Neural crest cell (in vitro differentiated cells): ENCODE results near the gene PTCH1. TPM values are rescaled to one million over a fixed set of nuclear protein-coding genes. Genes with fewer than 3 reads are reported as not detected.

Experiments
- DNase-seq: peaks from one replicate; pipeline ENCODE4 v3.0.0; 2021; ENCODE audit warnings: low read depth, mixed read lengths, low spot score
- H3K27ac Mint-ChIP-seq: one replicate; pipeline ENCODE4 v1.8.0; 2021; ENCODE audit warnings: mild to moderate bottlenecking, mixed read lengths; ENCODE audit not compliant: unreplicated experiment
- H3K27me3 Mint-ChIP-seq: 2 replicates; pipeline ENCODE4 v1.8.0; 2021; ENCODE audit warnings: low read depth, mild to moderate bottlenecking, mixed read lengths
- H3K36me3 Mint-ChIP-seq: 2 replicates; pipeline ENCODE4 v1.8.0; 2021; ENCODE audit warnings: low read depth, mild to moderate bottlenecking, mixed read lengths
- H3K4me1 Mint-ChIP-seq: 2 replicates; pipeline ENCODE4 v1.8.0; 2021; ENCODE audit warnings: mixed read lengths
- H3K4me3 Mint-ChIP-seq: one replicate; pipeline ENCODE4 v1.8.0; 2021; ENCODE audit warnings: mild to moderate bottlenecking, mixed read lengths
- H3K9me3 Mint-ChIP-seq: 2 replicates; pipeline ENCODE4 v1.8.0; 2021; ENCODE audit warnings: mixed read lengths
- CTCF ChIP-seq: fragments of 200-600 bp; sonication (generic); conservative IDR thresholded peaks from 2 replicates; pipeline ENCODE4 v1.5.0; 2021; ENCODE audit warnings: antibody characterized with exemption, mild to moderate bottlenecking
- total RNA-seq: library from RNA; stranded (reverse); gene quantifications from 2 replicates; pipeline ENCODE4 v1.2.1, GENCODE V29; 2021

The PTCH1 gene
- total RNA-seq, 1 donor from 2014 or later: 75.6 TPM

- Mint-ChIP-seq H3K36me3 (no peaks in the 10 kb centered on the region), H3K27ac (peak overlapping the region; percentile 97), H3K27me3 (peaks cover 29% of the 10 kb centered on the region), H3K4me3 (peak overlapping the region; percentile 99), H3K4me1 (peaks cover 58% of the 10 kb centered on the region), H3K9me3 (no peaks in the 10 kb centered on the region)
- no peak for DNase-seq
- TF ChIP-seq CTCF: no peak
Observed at GRCh38 chr9:95511952-95512708, 4.6 kb downstream of the PTCH1 start.

- DNase-seq: no peak
- Mint-ChIP-seq H3K4me1 (peaks cover 55% of the 10 kb centered on the region), H3K27me3 (peaks cover 26% of the 10 kb centered on the region), H3K36me3 (no peaks in the 10 kb centered on the region), H3K4me3 (peak overlapping the region; percentile 99), H3K9me3 (no peaks in the 10 kb centered on the region), H3K27ac (peak overlapping the region; percentile 95)
- TF ChIP-seq CTCF: no peak
Observed at GRCh38 chr9:95511616-95511931, 5.2 kb downstream of the PTCH1 start.

- H3K4me3 Mint-ChIP-seq: peak overlapping the region; percentile 100
- H3K9me3 Mint-ChIP-seq: no peaks in the 10 kb centered on the region
- no peaks in the 10 kb centered on the region for H3K36me3 Mint-ChIP-seq
- H3K27me3 Mint-ChIP-seq: peaks cover 25% of the 10 kb centered on the region
- peak; percentile 80 for DNase-seq
- no peak for TF ChIP-seq CTCF
- peak overlapping the region; percentile 99 for H3K27ac Mint-ChIP-seq
- peaks cover 52% of the 10 kb centered on the region for H3K4me1 Mint-ChIP-seq
Observed at GRCh38 chr9:95510709-95511615, 5.8 kb downstream of the PTCH1 start.

- peak overlapping the region; percentile 99 for H3K27ac Mint-ChIP-seq
- peak overlapping the region; percentile 100 for H3K4me3 Mint-ChIP-seq
- peaks cover 25% of the 10 kb centered on the region for H3K27me3 Mint-ChIP-seq
- H3K36me3 Mint-ChIP-seq: no peaks in the 10 kb centered on the region
- DNase-seq: peak; percentile 23
- H3K9me3 Mint-ChIP-seq: no peaks in the 10 kb centered on the region
- peaks cover 55% of the 10 kb centered on the region for H3K4me1 Mint-ChIP-seq
- TF ChIP-seq CTCF: no peak
Observed at GRCh38 chr9:95509851-95510708, 6.7 kb downstream of the PTCH1 start.
